GM23338 (cell line): Measurements from ENCODE around the gene TMEM94. TPM values are rescaled to one million over a fixed set of nuclear protein-coding genes. Genes with fewer than 3 reads are reported as not detected.

Experiments
- ATAC-seq: fragments of 200-7000 bp; cut with Tn5 transposase; 3 replicates; pipeline ENCODE4 v1.9.1; 2020
- DNase-seq: peaks from one replicate; pipeline ENCODE4 v3.0.0-alpha.2; 2015; ENCODE audit warnings: low spot score
- H2AFZ ChIP-seq: fragments of 200-600 bp; sonication (generic); 2 replicates; pipeline ENCODE4 v1.8.0; 2016; ENCODE audit warnings: antibody characterized with exemption, mild to moderate bottlenecking, moderate library complexity
- H3F3A ChIP-seq: fragments of 200-600 bp; sonication (generic); replicated peaks from 2 replicates; pipeline ENCODE4 v1.8.0; 2017; ENCODE audit warnings: antibody characterized with exemption, mixed run types, low read depth
- H3K27ac ChIP-seq: fragments of 200-600 bp; sonication (generic); 2 replicates; pipeline ENCODE4 v1.6.1; 2016; ENCODE audit warnings: low read depth
- H3K27me3 ChIP-seq: fragments of 200-600 bp; sonication (generic); 2 replicates; pipeline ENCODE4 v1.8.0; 2016; ENCODE audit warnings: mild to moderate bottlenecking, mixed run types, moderate library complexity; ENCODE audit not compliant: insufficient read depth
- H3K36me3 ChIP-seq: fragments of 200-600 bp; sonication (generic); 2 replicates; pipeline ENCODE4 v1.8.0; 2016; ENCODE audit warnings: mild to moderate bottlenecking; ENCODE audit not compliant: insufficient read depth
- H3K4me1 ChIP-seq: fragments of 200-600 bp; sonication (generic); 2 replicates; pipeline ENCODE4 v1.8.0; 2016; ENCODE audit warnings: mild to moderate bottlenecking, moderate library complexity; ENCODE audit not compliant: insufficient read depth
- H3K4me2 ChIP-seq: fragments of 200-600 bp; sonication (generic); 2 replicates; pipeline ENCODE4 v1.7.1; 2017; ENCODE audit warnings: mixed run types
- H3K4me3 ChIP-seq: fragments of 200-600 bp; sonication (generic); 2 replicates; pipeline ENCODE4 v1.6.1; 2016; ENCODE audit warnings: mixed run types
- H3K79me2 ChIP-seq: fragments of 200-600 bp; sonication (generic); replicated peaks from 2 replicates; pipeline ENCODE4 v1.8.0; 2017; ENCODE audit warnings: mild to moderate bottlenecking; ENCODE audit not compliant: insufficient read depth
- H3K9me2 ChIP-seq: fragments of 200-600 bp; sonication (generic); 2 replicates; pipeline ENCODE4 v1.8.0; 2017; ENCODE audit not compliant: insufficient read depth
- H4K20me1 ChIP-seq: fragments of 200-600 bp; sonication (generic); replicated peaks from 2 replicates; pipeline ENCODE4 v1.8.0; 2017; ENCODE audit warnings: mild to moderate bottlenecking; ENCODE audit not compliant: insufficient read depth
- H3K27ac Mint-ChIP-seq: 2 replicates; pipeline ENCODE4 v1.8.0; 2020; ENCODE audit warnings: inconsistent platforms, mild to moderate bottlenecking, moderate library complexity, mixed read lengths
- H3K27me3 Mint-ChIP-seq: 3 replicates; pipeline ENCODE4 v1.8.0; 2022; ENCODE audit warnings: low read depth, mild to moderate bottlenecking, moderate library complexity, mixed read lengths, inconsistent platforms; ENCODE audit not compliant: insufficient read depth, poor library complexity
- H3K36me3 Mint-ChIP-seq: 3 replicates; pipeline ENCODE4 v1.8.0; 2021; ENCODE audit warnings: low read depth, mild to moderate bottlenecking, inconsistent platforms, moderate library complexity, mixed read lengths
- H3K4me1 Mint-ChIP-seq: 3 replicates; pipeline ENCODE4 v1.8.0; 2020; ENCODE audit warnings: mild to moderate bottlenecking, inconsistent platforms, mixed read lengths
- H3K4me3 Mint-ChIP-seq: 3 replicates; pipeline ENCODE4 v1.8.0; 2021; ENCODE audit warnings: moderate library complexity, mild to moderate bottlenecking, inconsistent platforms, mixed read lengths
- H3K9me3 Mint-ChIP-seq: 3 replicates; pipeline ENCODE4 v1.8.0; 2020; ENCODE audit warnings: moderate library complexity, mild to moderate bottlenecking, inconsistent platforms, mixed read lengths
- CREB1 ChIP-seq: fragments of 250-450 bp; sonication (Bioruptor Pico); IDR thresholded peaks from 2 replicates; pipeline ENCODE4 v1.5.0; 2020; ENCODE audit warnings: low read depth, mild to moderate bottlenecking, moderate library complexity
- CTCF ChIP-seq, 2 experiments: fragments of 200-600 bp in 1 of 2; sonication (generic) in 1 of 2; conservative IDR thresholded peaks; 2 replicates each; pipeline versions ENCODE4 v1.5.1 to v1.6.1; 2016 to 2017; ENCODE audit warnings: antibody characterized with exemption in 2 of 2, low read depth in 2 of 2, mild to moderate bottlenecking in 2 of 2, moderate library complexity in 1 of 2
- ETS1 ChIP-seq: IDR thresholded peaks from 2 replicates; pipeline ENCODE4 v1.6.1; 2016; ENCODE audit warnings: antibody characterized with exemption
- JUNB ChIP-seq: IDR thresholded peaks from one replicate; pipeline ENCODE4 v1.6.1; 2016; ENCODE audit warnings: antibody characterized with exemption; ENCODE audit not compliant: unreplicated experiment
- POLR2AphosphoS5 ChIP-seq: IDR thresholded peaks from 2 replicates; pipeline ENCODE4 v1.6.1; 2016; ENCODE audit warnings: antibody characterized with exemption, low read depth
- ZNF114 ChIP-seq: fragments of 250-450 bp; sonication (Bioruptor Pico); IDR thresholded peaks from 2 replicates; pipeline ENCODE4 v1.5.0; 2020; ENCODE audit warnings: mild to moderate bottlenecking, moderate library complexity
- ZNF331 ChIP-seq: fragments of 250-450 bp; sonication (Bioruptor Pico); IDR thresholded peaks from 2 replicates; pipeline ENCODE4 v1.5.0; 2020; ENCODE audit warnings: low read depth, mild to moderate bottlenecking, moderate library complexity
- ZNF462 ChIP-seq: fragments of 250-450 bp; sonication (Bioruptor Pico); IDR thresholded peaks from 2 replicates; pipeline ENCODE4 v1.5.0; 2020; ENCODE audit warnings: mild to moderate bottlenecking, moderate library complexity
- polyA plus RNA-seq: library from polyadenylated mRNA; unstranded; fragments of >200 nt; fragmentation: Nextera tagmentation; extraction: Ambion mirVana; gene quantifications from 2 replicates; pipeline ENCODE4 v1.2.1, GENCODE V29; 2016
- total RNA-seq: library from RNA; depleted of rRNA; stranded (reverse); fragments of >200 nt; shearing (Covaris generic); gene quantifications from 2 replicates; pipeline ENCODE4 v1.2.3, GENCODE V29; 2014
- TF ChIP-seq, protein P1 (sequence below): IDR thresholded peaks from one replicate; pipeline ENCODE4 v1.6.1; 2018; ENCODE audit warnings: antibody characterized with exemption; ENCODE audit not compliant: unreplicated experiment

The TMEM94 gene
- total and polyA plus RNA-seq, 2 experiments from 2014 or later = 24.0 to 66.0 TPM

DNA sequence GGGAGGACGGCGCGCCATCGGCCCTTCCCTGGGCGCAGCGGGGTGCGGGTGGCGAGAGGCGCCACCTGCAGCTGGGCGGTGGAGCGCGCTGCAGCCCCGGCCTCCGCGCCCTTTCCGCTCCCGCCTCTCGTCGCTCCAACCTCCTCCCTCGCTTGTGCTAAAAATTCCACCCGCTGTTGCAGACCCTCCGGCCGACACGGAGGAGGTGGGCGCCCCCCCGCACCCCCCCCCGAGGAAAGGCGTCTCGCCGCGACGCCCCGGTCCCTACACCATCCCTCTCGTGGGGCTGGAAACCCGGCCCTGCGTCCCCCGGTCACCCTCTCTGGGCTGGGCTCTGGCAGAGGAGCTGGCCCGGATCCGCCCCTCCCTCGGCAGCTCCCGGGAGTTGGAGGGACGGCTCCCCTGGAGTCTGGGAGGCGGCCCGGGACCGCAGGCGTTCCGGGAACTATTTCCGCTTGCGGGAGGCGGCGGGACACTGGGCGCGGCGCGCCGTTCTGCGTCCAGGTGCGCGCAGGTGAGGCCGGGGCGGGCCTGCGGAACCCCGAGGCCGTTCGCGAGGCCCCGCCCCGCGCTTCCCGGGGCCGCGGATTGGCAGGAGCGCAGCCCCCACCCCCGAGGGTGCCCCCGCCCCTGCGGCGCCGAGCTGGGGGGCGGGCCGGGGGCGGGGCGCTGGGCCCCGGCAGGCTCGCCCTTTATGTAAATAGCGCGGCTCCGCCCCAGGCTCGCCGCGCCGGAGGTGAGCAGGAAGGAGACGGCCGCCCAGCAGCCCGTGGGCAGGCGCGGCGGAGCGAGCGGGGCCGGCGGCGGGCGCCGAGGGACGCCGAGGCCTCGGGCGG is 68.8 kb downstream of the TMEM94 start, which contains the start of gene LLGL2:
TSS of gene LLGL2 (plus strand) at position 728 of the 836 bp plus-strand sequence. CDS start 17,730 bp downstream, outside the sequence.
- Histone ChIP-seq H3K79me2 (peaks cover 20% of the 10 kb centered on the region), H3K36me3 (no peaks in the 10 kb centered on the region), H3K27ac (peak within 1 kb of the TSS; percentile 98), H3K27me3 (peaks cover 6% of the 10 kb centered on the region; the same call in 1 of the 2 replicates), H3K9me2 (no peaks in the 10 kb centered on the region), H3K4me2 (peak within 1 kb of the TSS; percentile 99), H2AFZ (peak within 1 kb of the TSS; percentile 89), H4K20me1 (peaks cover 12% of the 10 kb centered on the region), H3K4me1 (peaks cover 15% of the 10 kb centered on the region; the same call in 1 of the 2 replicates), H3K4me3 (peak within 1 kb of the TSS; percentile 98), H3F3A (peaks cover 15% of the 10 kb centered on the region)
- Mint-ChIP-seq H3K9me3 (no peaks in the 10 kb centered on the region), H3K27ac (0 out of 2 replicates have a peak within 1 kb of the TSS, but pooled peaks have one; percentile 52), H3K27me3 (peaks cover 15% of the 10 kb centered on the region), H3K36me3 (peaks cover 24% of the 10 kb centered on the region), H3K4me3 (peak within 1 kb of the TSS; percentile 85), H3K4me1 (peaks cover 14% of the 10 kb centered on the region)
- peak; percentile 32; the same call in 1 of the 2 replicates for TF ChIP-seq ETS1
- no peak for TF ChIP-seq JUNB
- peak; percentile 63 for TF ChIP-seq CREB1 (CRISPR knock-in tag)
- TF ChIP-seq CTCF (conservative IDR thresholded peaks at IDR 0.05; ENCODE audit: low read depth in 2 of 2) = peak in 1 of 2 experiments; percentile 64; a peak in 3 of 4 replicates
- no peak for TF ChIP-seq ZNF114 (CRISPR knock-in tag)
- peak; percentile 68 for TF ChIP-seq POLR2AphosphoS5
- TF ChIP-seq ZNF462 = no peak
- no peak for TF ChIP-seq ZNF331
- TF ChIP-seq, protein P1, sequence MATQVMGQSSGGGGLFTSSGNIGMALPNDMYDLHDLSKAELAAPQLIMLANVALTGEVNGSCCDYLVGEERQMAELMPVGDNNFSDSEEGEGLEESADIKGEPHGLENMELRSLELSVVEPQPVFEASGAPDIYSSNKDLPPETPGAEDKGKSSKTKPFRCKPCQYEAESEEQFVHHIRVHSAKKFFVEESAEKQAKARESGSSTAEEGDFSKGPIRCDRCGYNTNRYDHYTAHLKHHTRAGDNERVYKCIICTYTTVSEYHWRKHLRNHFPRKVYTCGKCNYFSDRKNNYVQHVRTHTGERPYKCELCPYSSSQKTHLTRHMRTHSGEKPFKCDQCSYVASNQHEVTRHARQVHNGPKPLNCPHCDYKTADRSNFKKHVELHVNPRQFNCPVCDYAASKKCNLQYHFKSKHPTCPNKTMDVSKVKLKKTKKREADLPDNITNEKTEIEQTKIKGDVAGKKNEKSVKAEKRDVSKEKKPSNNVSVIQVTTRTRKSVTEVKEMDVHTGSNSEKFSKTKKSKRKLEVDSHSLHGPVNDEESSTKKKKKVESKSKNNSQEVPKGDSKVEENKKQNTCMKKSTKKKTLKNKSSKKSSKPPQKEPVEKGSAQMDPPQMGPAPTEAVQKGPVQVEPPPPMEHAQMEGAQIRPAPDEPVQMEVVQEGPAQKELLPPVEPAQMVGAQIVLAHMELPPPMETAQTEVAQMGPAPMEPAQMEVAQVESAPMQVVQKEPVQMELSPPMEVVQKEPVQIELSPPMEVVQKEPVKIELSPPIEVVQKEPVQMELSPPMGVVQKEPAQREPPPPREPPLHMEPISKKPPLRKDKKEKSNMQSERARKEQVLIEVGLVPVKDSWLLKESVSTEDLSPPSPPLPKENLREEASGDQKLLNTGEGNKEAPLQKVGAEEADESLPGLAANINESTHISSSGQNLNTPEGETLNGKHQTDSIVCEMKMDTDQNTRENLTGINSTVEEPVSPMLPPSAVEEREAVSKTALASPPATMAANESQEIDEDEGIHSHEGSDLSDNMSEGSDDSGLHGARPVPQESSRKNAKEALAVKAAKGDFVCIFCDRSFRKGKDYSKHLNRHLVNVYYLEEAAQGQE = peak; percentile 26
- DNase-seq (peak; percentile 93), ATAC-seq (peak; percentile 78)
